NCI-H510A (cell line): ENCODE measurements around the gene MICA.
"Not testable (repeated sequence)": the region's sequence is repeated elsewhere in the genome, so short reads cannot be mapped to it uniquely, and the experiment has no call there.

ENCODE experiments used
- DNase-seq: peaks from one replicate; lab custom pipeline; 2025; lab: John Stamatoyannopoulos, UW

The MICA gene

DNA sequence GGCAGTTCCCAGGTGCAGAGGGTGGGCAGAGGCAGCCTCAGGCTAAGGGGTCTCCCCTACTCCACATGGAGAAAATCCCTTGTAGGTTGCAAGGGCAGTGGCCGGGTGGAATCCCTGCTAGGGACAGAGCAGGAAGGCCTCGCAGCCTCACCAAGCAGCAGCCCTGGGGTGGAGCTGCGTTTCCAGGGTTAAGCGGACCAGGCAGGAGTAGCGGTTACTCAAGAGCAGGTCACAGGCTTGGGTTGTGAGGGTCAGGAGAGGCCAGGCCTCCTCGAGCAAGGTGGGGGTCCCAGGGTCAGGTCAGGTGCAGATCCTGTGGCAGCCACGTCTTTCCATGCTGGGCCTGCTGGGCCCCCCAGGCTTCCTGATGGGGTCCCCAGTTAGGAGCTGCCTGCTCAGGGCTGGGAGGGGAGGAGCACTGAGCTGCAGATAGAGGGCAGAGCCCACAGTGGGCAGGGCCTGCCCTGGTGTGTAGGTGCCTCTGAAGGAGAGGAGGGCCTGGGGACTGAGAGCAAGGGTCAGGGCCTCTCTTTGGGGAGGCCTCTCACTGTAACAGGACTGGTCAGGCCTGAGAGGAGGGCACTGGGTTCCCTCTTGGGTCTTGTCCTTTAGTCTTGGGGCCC, 10.9 kb downstream of the MICA start:
- not testable (repeated sequence) for DNase-seq

DNA sequence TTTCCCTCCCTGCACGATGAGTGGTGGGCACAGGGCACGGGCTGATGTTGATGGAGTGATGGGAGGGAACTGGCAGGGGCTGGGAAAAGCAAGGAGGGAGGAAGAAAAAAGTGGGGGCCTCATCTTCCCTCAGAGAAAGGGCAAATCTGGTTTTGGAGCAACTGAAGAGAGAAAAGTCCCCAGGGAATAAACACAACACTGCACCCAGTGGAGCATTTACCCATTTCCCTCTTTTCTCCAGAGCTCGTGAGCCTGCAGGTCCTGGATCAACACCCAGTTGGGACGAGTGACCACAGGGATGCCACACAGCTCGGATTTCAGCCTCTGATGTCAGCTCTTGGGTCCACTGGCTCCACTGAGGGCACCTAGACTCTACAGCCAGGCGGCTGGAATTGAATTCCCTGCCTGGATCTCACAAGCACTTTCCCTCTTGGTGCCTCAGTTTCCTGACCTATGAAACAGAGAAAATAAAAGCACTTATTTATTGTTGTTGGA, 11.4 kb downstream of the MICA start:
- no peak for DNase-seq

- no peak for DNase-seq
Observed at GRCh38 chr6:31416394-31417014, 13.1 kb downstream of the MICA start.

GRCh38 chr6:31418251-31418650, 14.9 kb downstream of the MICA start:
- no peak for DNase-seq

- DNase-seq: no peak
Observed at GRCh38 chr6:31419842-31420241, 16.4 kb downstream of the MICA start.

GRCh38 chr6:31420546-31420945, 17.2 kb downstream of the MICA start:
- DNase-seq: no peak

DNA sequence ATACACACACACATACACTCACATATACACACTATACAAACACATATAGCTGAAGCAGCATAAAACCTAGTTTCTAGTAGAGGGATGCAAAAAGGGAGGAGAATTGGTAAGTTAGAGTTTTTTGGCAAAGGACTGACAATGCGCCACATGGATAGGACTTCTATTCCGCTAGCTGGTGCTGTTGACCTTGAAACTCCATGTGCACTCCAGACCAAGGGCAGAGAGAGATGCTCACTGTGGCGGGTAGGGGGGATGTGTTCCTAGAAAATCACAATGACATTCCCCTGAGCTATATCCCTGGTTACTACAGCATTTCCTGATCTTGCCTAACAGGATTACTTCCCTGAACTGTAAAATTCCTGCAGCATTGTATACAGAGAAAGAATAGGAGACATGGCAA, 19.2 kb downstream of the MICA start:
- no peak for DNase-seq

- no peak for DNase-seq
Observed at GRCh38 chr6:31423550-31423949, 20.2 kb downstream of the MICA start.

DNA sequence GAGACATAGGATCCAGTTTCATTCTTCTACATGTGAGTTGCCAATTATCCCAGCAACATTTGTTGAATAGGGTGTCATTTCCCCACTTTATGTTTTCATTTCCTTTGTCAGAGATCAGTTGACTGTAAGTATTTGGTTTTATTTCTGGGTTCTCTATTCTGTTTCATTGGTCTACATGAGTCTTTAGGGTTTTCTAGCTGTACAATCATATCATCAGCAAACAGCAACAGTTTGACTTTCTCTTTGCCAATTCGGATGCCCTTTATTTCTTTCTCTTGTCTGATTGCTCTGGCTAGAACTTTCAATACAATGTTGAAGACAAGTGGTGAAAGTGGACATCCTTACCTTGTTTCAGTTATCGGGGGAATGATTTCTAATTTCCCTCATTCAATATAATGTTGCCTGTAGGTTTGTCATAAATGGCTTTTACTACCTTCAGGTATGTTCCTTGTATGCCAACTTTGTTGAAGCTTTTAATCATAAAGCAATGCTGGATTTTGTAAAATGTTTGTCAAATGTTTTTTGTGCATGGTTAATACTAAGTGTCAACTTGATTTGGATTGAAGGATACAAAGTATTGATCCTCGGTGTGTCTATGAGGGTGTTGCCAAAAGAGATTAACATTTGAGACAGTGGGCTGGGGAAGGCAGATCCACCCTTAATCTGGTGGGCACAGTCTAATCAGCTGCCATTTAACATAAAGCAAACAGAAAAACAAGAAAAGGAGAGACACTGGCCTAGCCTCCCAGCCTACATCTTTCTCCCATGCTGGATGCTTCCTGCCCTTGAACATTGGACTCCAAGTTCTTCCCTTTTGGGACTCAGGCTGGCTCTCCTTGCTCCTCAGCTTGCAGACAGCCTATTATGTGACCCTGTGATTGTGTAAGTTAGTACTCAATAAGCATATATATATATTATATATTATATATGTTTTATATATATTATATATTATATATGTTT, 23.3 kb downstream of the MICA start:
- DNase-seq: no peak

DNA sequence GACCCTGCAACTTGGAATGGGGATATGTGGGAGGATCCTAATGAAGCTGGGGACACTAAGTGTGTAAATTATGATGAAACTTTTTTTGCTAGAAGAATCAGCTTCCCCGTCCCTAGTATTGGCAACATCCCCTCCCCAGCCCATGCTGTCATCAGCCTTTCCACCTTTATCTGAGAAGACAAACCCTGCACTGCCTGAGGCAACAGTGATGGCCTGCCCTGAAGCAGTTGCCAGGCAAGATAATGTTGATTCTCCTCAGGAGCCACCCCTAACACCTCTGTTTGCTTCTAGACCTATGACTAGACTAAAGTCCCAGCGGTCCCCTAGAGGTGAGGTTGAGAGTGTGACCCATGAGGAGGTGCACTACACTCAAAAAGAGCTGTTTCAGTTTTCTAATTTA, 27.1 kb downstream of the MICA start:
- DNase-seq: no peak

DNA sequence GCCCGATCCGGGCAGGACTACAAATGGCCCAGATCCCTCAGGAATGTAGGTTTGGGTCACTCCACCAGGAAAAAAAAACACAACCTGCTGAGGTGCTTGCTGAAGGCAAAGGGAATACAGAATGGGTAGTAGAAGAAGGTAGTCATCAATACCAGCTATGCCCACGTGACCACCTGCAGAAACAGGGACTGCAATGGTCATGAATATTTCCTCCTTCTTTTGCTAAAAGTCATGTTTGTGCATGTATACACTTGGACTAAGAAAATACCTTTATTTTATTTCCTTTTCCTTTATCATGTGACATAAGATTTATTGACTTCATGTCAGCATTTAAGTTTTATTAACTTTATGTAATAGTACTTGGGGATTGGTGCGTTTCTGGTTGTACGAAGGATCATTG, 31.7 kb downstream of the MICA start:
- DNase-seq: not testable (repeated sequence)

DNA sequence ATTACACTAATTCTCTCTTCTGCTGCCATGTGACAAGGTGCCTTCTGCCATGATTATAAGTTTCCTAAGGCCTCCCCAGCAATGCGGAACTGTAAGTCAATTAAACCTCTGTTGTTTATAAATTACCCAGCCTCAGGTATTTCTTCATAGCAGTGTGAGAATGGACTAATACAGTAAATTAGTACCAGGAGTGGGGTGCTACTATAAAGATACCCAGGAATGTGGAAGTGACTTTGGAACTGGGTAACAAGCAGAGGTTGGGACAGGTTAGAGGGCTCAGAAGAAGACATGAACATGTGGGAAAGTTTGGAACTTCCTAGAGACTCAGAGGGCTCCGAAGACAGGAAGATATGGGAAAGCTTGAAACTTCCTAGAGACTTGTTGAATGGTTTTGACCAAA, 34.8 kb downstream of the MICA start:
- no peak for DNase-seq

- no peak for DNase-seq
Observed at GRCh38 chr6:31438677-31439076, 35.3 kb downstream of the MICA start.

- no peak for DNase-seq
Observed at GRCh38 chr6:31441365-31442267, 38.2 kb downstream of the MICA start.

DNA sequence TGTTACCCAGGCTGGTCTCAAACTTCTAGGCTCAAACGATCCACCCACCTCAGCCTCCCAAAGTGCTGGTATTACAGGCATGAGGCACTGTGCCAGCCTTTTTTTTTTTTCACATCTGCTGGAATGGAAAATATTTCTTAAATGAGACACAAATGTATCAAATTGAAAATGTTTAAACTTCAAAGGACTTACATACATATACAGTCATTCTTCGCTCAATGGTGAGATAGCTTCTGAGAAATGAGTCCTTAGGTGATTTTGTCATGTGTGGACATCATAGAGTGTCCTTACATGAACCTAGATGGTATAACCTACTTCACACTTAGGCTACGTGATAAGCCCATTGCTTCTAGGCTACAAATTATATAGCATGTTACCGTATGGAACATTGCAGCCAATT, 43.1 kb downstream of the MICA start:
- DNase-seq: no peak

DNA sequence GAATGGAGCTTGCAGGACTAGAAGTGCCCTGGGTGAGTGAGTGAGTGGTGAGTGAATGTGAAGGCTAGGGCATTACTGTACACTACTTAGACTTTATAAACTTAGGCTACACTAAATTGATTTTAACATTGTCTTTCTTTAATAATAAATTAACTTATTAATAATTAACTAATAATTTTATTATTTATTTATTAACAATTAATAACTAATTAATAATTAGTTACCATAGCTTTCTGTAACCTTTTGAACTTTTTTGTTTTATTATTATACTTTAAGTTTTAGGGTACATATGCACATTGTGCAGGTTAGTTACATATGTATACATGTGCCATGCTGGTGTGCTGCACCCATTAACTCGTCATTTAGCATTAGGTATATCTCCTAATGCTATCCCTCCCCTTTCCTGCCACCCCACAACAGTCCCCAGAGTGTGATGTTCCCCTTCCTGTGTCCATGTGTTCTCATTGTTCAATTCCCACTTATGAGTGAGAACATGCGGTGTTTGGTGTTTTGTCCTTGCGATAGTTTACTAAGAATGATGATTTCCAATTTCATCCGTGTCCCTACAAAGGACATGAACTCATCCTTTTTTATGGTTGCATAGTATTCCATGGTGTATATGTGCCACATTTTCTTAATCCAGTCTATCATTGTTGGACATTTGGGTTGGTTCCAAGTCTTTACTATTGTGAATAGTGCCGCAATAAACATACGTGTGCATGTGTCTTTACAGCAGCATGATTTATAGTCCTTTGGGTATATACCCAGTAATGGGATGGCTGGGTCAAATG, 43.8 kb downstream of the MICA start:
- not testable (repeated sequence) for DNase-seq

- no peak for DNase-seq
Observed at GRCh38 chr6:31450751-31451150, 47.4 kb downstream of the MICA start.

DNA sequence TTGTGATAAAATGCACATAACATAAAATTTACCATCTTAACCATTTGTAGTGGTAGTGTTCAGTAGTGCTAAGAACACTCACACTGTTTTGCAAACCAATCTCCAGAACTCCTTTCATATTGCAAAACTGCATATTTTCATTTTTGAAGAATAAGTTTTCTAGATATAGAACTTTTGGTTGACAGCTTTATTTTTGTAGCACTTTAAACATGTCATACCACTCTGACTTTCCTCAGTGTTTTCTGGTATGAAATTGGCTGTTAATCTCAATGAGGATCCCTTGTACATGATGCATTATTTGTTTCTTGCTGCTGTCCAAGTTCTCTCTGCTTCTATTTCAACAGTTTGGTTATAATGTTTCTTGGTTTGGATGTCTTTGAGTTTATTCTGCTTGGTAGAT, 49.5 kb downstream of the MICA start:
- DNase-seq: no peak

- no peak for DNase-seq
Observed at GRCh38 chr6:31453259-31453658, 49.9 kb downstream of the MICA start.

GRCh38 chr6:31459864-31460263, 56.5 kb downstream of the MICA start:
- DNase-seq: not testable (repeated sequence)
